NT2/D1 (cell line): ENCODE results near the gene CDH4.

Source experiments
- DNase-seq: peaks from one replicate; pipeline ENCODE4 v3.0.0-alpha.2; 2011; ENCODE audit warnings: low read depth, low spot score
- H3K27me3 ChIP-seq: 2 replicates; pipeline ENCODE4 v1.6.0; 2011; ENCODE audit warnings: mild to moderate bottlenecking; ENCODE audit not compliant: insufficient read length, insufficient read depth
- H3K36me3 ChIP-seq: 2 replicates; pipeline ENCODE4 v1.6.1; 2011; ENCODE audit warnings: mild to moderate bottlenecking, low read length, mixed read lengths; ENCODE audit not compliant: insufficient read depth, insufficient read length
- H3K4me1 ChIP-seq: 2 replicates; pipeline ENCODE4 v1.5.1; 2011; ENCODE audit not compliant: insufficient read depth, insufficient read length
- H3K4me3 ChIP-seq: 2 replicates; pipeline ENCODE4 v1.5.1; 2011; ENCODE audit warnings: low read depth; ENCODE audit not compliant: insufficient read length
- H3K9ac ChIP-seq: 2 replicates; pipeline ENCODE4 v1.6.0; 2011; ENCODE audit warnings: low read depth; ENCODE audit not compliant: insufficient read length
- H3K9me3 ChIP-seq: 2 replicates; pipeline ENCODE4 v1.5.1; 2011; ENCODE audit warnings: mild to moderate bottlenecking, low read length; ENCODE audit not compliant: insufficient read depth
- SUZ12 ChIP-seq: IDR thresholded peaks from 2 replicates; pipeline ENCODE4 v1.6.1; 2011; ENCODE audit not compliant: insufficient read length, insufficient read depth; ENCODE audit errors: extremely low read depth
- YY1 ChIP-seq: IDR thresholded peaks from 2 replicates; pipeline ENCODE4 v1.6.1; 2011; ENCODE audit not compliant: insufficient read length, insufficient read depth
- ZNF274 ChIP-seq: IDR thresholded peaks from 2 replicates; pipeline ENCODE4 v1.6.1; 2011; ENCODE audit warnings: mild to moderate bottlenecking, low read depth, low read length

The CDH4 gene

DNA sequence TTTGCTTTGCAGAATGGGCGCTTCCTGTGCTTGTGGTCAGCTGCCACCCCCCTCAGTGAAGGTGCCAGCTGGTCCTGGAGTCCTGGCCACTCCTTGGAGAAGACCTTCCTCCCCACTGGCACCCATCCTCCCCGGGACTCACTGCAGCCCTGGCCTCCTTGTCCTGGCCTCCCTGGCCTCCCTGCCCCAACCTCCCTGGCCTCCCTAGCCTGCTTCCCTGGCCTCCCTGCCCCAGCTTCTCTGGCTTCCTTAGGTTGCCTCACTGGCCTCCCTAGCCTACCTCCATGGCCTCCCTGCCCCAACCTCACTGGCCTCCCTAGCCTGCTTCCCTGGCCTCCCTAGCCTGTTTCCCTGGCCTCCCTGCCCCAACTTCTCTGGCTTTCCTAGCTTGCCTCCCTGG lies 297.8 kb downstream of the CDH4 start:
- no peak overlapping the region for H3K4me3 ChIP-seq
- peaks cover 46% of the 10 kb centered on the region for H3K27me3 ChIP-seq
- H3K4me1 ChIP-seq = no peaks in the 10 kb centered on the region
- H3K9me3 ChIP-seq = peaks cover 23% of the 10 kb centered on the region
- H3K9ac ChIP-seq = no peak overlapping the region
- TF ChIP-seq SUZ12 = no peak
- TF ChIP-seq YY1 = no peak
- TF ChIP-seq ZNF274 = no peak
- H3K36me3 ChIP-seq = no peaks in the 10 kb centered on the region
- DNase-seq = no peak

DNA sequence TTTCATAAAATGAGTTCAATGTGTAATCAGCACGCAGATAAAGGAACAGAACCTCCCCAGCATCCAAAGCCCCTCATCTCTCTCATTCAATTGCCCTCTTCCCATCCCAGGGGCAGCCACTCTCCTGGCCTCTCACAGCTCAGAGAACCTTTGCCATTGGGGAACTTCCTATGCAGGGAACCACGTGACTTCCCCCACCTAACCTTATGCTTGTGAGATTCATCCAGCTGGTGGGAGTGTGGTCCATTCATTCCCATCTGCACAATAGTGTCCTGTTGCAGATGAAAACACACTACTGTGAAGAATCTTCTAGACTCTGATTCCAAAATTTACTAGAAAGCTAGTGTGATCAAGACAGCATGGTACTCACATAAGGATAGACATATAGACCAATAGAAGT lies 299.3 kb downstream of the CDH4 start:
- DNase-seq = no peak
- Histone ChIP-seq H3K9me3 (peaks cover 23% of the 10 kb centered on the region), H3K9ac (no peak overlapping the region), H3K4me3 (no peak overlapping the region), H3K36me3 (no peaks in the 10 kb centered on the region), H3K27me3 (peaks cover 46% of the 10 kb centered on the region), H3K4me1 (no peaks in the 10 kb centered on the region)
- TF ChIP-seq YY1 = no peak
- no peak for TF ChIP-seq ZNF274
- TF ChIP-seq SUZ12 = no peak

DNA sequence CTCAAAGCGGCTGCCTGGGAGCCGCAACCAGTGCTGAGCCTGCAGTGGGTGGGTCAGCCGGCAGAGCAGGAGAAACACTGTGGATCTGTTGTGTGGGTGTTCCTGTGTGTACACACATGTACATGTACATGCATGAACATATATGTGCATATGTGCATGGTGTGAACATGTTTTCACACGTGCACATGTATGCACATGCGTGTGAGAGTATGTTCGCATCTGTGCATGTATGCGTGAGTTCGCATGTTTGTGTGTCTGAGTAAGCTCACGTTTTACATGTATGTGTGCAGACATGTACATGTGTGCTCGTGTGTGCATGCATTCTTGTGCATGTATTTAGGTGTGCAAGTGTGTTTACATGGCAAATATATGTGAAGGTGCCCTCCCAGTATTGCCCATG lies 302.6 kb downstream of the CDH4 start:
- Histone ChIP-seq H3K27me3 (peaks cover 48% of the 10 kb centered on the region), H3K9me3 (peaks cover 23% of the 10 kb centered on the region), H3K36me3 (no peaks in the 10 kb centered on the region), H3K9ac (no peak overlapping the region), H3K4me3 (no peak overlapping the region), H3K4me1 (no peaks in the 10 kb centered on the region)
- no peak for DNase-seq
- TF ChIP-seq ZNF274 (no peak), YY1 (no peak), SUZ12 (no peak)

DNA sequence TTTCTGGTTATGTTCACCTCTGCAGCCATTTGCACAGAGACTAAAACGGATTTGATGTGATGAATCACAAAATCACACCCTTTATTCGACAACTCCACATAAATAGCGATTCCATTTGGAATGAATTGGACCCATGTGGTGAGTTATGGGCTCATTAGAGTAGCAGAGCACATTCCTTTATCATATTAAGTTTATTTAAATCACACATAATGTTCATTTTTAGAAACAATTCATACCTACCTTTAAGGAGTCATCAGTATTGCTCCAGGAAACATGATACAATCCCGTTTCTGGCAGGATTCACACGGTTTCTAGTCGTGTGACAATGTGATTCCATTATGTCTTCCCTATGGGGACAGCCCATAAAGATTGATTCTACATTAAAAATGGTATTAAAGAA lies 303.5 kb downstream of the CDH4 start:
- no peak for DNase-seq
- peaks cover 23% of the 10 kb centered on the region for H3K9me3 ChIP-seq
- TF ChIP-seq YY1 = no peak
- TF ChIP-seq SUZ12 = no peak
- TF ChIP-seq ZNF274 = no peak
- peaks cover 3% of the 10 kb centered on the region for H3K4me1 ChIP-seq
- no peaks in the 10 kb centered on the region for H3K36me3 ChIP-seq
- H3K9ac ChIP-seq = no peak overlapping the region
- no peak overlapping the region for H3K4me3 ChIP-seq
- H3K27me3 ChIP-seq = peaks cover 42% of the 10 kb centered on the region

DNA sequence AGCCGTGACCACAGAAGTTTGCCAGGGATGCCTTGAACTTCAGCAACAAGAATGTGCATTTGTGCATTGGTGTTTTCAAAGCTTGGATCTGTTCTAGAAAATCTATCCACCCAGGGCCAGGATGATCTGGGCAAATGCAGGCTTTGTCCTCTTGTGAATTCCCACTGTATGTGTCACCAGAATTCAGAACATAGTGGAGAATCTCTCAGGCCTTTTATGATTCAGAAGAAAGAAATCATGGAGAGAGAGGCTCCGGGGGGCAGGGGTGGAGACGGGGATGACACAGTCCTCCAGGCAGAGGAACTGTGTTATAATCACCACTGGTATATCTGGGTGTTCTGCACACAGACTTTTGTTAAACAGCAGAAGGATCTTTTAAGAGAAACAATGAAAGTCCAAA lies 304.1 kb downstream of the CDH4 start:
- peaks cover 3% of the 10 kb centered on the region for H3K4me1 ChIP-seq
- no peak for TF ChIP-seq ZNF274
- no peak for TF ChIP-seq SUZ12
- TF ChIP-seq YY1 = no peak
- no peaks in the 10 kb centered on the region for H3K36me3 ChIP-seq
- H3K9ac ChIP-seq = no peak overlapping the region
- DNase-seq = no peak
- peaks cover 39% of the 10 kb centered on the region for H3K27me3 ChIP-seq
- H3K9me3 ChIP-seq = peaks cover 20% of the 10 kb centered on the region
- no peak overlapping the region for H3K4me3 ChIP-seq

DNA sequence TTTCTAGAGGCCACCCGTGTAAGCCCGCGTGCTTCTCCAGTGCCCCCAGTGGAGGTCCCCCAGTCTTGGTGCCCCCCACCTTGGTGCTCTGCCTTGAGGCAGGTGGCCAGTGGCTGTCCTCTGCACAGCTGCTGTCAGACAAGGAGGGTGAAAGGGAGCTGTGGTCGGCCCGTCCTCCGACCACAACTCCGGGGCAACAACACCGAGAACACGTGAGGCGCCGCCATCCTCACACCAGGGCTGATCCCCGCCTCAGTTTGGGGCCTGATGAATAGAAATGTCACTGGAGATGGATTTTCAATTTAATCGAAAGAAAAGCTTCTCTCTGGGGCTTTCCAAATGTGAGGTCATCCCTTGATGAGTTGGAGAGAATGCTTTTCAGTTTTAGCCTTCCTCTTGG lies 304.6 kb downstream of the CDH4 start:
- Histone ChIP-seq H3K4me1 (peaks cover 3% of the 10 kb centered on the region), H3K9me3 (peaks cover 15% of the 10 kb centered on the region), H3K4me3 (no peak overlapping the region), H3K36me3 (no peaks in the 10 kb centered on the region), H3K9ac (no peak overlapping the region), H3K27me3 (peaks cover 35% of the 10 kb centered on the region)
- no peak for TF ChIP-seq SUZ12
- no peak for TF ChIP-seq YY1
- no peak for TF ChIP-seq ZNF274
- DNase-seq = no peak

DNA sequence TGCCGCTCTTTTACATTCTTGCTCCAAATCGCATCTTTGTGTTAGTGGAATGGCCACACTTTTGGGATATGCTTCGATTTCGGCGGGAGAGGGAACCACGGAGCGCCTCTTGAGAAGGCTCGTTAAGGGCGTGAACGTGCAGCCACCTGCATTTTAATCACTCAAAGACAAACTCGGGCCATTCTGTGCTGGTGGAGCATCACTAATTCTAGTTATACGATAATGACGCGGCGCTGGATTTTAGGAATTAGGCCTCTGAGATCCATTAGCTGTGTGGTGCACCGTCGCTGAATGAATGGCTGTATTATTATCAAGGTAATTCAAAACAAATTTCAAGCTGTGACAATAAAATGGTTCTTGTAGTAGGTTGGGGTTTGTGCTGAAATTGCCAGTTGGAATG lies 305.6 kb downstream of the CDH4 start:
- DNase-seq = no peak
- H3K36me3 ChIP-seq = no peaks in the 10 kb centered on the region
- TF ChIP-seq SUZ12 (no peak), ZNF274 (no peak), YY1 (no peak)
- H3K9ac ChIP-seq = no peak overlapping the region
- H3K27me3 ChIP-seq = peaks cover 32% of the 10 kb centered on the region
- H3K4me1 ChIP-seq = peaks cover 3% of the 10 kb centered on the region
- no peak overlapping the region for H3K4me3 ChIP-seq
- H3K9me3 ChIP-seq = peaks cover 5% of the 10 kb centered on the region; the same call in 1 of the 2 replicates

DNA sequence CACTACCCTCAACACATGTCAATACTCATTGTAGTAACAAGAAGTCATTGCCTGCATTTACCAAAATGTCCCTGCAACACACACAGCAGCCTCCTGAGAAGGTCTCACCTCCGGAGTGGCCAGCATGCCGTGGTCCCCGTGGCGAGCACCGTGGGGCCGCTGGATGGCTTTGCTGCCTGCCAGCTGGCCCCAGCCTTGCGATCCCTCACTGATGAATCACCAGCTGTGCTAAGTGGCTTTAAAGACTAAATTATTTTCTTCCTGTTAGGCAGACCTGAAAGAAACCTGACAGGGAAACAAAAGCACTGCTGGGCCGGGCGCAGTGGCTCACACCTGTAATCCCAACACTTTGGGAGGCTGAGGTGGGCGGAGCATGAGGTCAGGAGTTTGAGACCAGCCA lies 306.7 kb downstream of the CDH4 start:
- Histone ChIP-seq H3K9ac (no peak overlapping the region), H3K27me3 (peaks cover 23% of the 10 kb centered on the region), H3K36me3 (no peaks in the 10 kb centered on the region), H3K4me1 (peaks cover 10% of the 10 kb centered on the region), H3K4me3 (no peak overlapping the region), H3K9me3 (no peaks in the 10 kb centered on the region)
- TF ChIP-seq SUZ12 (no peak), ZNF274 (no peak), YY1 (no peak)
- DNase-seq = no peak
